ENCODE measurements around the gene SCAMP5. TPM values are rescaled to one million over a fixed set of nuclear protein-coding genes. Genes with fewer than 3 reads are reported as not detected.

SCAMP5 gene
- total and polyA plus RNA-seq, 2 of the 13 experiments (the other 11 are each of a cell fraction or from before 2014, with no cell fraction given) = 34.3 to 49.0 TPM

DNA sequence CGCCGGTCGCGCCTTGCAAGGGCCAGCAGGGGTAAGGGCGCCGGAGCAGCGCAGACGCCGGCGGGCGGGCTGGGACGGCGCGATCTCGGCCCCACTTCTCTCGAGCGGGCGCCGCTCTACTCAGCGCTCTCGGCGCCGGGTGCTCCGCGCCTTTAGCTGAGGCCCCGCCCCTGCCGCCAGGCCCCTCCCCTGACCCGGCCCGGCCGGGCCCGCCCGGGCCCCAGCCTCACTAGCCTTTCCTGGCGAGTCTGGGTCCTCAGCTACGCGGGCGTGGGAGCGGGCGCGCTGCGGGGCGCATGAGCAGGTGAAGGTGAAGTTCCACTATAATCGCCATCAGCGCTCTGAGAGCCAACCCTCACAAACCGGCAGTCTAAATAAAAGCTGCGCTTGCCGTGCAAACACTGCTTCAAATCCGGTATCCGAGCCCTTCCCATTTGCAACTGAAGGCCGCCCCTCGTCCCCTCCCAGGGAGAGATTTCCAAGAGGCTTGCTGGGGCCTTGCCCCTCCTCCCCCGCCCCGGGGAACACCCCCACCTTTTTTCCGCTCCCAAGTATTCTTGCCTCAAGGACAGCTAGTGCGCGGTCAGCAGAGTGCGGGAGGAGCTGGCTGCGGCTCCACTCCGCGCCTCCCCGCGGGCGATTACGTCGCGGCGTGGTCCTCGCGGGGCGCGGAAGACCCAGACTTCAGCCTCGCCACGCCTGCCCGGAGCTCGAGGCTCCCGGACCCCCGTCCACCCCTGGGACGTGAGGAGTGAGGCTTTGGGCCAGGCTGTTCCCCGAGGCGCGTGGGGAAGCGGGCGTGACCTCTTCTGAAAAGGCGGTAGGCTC is 38.5 kb upstream of the SCAMP5 start, which contains the start of gene RPP25 (continued):
- TF ChIP-seq, protein P1, sequence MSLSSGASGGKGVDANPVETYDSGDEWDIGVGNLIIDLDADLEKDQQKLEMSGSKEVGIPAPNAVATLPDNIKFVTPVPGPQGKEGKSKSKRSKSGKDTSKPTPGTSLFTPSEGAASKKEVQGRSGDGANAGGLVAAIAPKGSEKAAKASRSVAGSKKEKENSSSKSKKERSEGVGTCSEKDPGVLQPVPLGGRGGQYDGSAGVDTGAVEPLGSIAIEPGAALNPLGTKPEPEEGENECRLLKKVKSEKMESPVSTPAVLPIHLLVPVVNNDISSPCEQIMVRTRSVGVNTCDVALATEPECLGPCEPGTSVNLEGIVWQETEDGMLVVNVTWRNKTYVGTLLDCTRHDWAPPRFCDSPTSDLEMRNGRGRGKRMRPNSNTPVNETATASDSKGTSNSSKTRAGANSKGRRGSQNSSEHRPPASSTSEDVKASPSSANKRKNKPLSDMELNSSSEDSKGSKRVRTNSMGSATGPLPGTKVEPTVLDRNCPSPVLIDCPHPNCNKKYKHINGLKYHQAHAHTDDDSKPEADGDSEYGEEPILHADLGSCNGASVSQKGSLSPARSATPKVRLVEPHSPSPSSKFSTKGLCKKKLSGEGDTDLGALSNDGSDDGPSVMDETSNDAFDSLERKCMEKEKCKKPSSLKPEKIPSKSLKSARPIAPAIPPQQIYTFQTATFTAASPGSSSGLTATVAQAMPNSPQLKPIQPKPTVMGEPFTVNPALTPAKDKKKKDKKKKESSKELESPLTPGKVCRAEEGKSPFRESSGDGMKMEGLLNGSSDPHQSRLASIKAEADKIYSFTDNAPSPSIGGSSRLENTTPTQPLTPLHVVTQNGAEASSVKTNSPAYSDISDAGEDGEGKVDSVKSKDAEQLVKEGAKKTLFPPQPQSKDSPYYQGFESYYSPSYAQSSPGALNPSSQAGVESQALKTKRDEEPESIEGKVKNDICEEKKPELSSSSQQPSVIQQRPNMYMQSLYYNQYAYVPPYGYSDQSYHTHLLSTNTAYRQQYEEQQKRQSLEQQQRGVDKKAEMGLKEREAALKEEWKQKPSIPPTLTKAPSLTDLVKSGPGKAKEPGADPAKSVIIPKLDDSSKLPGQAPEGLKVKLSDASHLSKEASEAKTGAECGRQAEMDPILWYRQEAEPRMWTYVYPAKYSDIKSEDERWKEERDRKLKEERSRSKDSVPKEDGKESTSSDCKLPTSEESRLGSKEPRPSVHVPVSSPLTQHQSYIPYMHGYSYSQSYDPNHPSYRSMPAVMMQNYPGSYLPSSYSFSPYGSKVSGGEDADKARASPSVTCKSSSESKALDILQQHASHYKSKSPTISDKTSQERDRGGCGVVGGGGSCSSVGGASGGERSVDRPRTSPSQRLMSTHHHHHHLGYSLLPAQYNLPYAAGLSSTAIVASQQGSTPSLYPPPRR (CRISPR knock-in tag; IDR thresholded peaks at IDR 0.05; ENCODE audit: borderline replicate concordance) = no peak
- TF ChIP-seq ZNF329 (CRISPR knock-in tag; IDR thresholded peaks at IDR 0.05; ENCODE audit: low read depth) (no peak), RBFOX2 (IDR thresholded peaks at IDR 0.05; ENCODE audit: low read depth, low read length) (no peak), THAP11 (CRISPR knock-in tag; IDR thresholded peaks at IDR 0.05) (0 out of 2 replicates have a peak, but pooled peaks have one; percentile 9), ZSCAN25 (CRISPR knock-in tag; IDR thresholded peaks at IDR 0.05) (no peak), ZNF253 (CRISPR knock-in tag; IDR thresholded peaks at IDR 0.05; ENCODE audit: borderline replicate concordance) (0 out of 2 replicates have a peak, but pooled peaks have one; percentile 40), GATAD2A (CRISPR knock-in tag; IDR thresholded peaks at IDR 0.05) (no peak), GATAD1 (CRISPR knock-in tag; IDR thresholded peaks at IDR 0.05) (no peak), SMARCC2 (IDR thresholded peaks at IDR 0.05) (no peak), SNRNP70 (IDR thresholded peaks at IDR 0.05; ENCODE audit: low read depth, low read length) (no peak), ZNF605 (CRISPR knock-in tag; IDR thresholded peaks at IDR 0.05) (no peak; the same call in 1 of the 2 replicates), TMF1 (CRISPR knock-in tag; IDR thresholded peaks at IDR 0.05; ENCODE audit: low read depth) (no peak), HNRNPLL (IDR thresholded peaks at IDR 0.05; ENCODE audit: low read depth, low read length, poor library complexity, severe bottlenecking) (peak; percentile 94), ZNF292 (CRISPR knock-in tag; IDR thresholded peaks at IDR 0.05; ENCODE audit: borderline replicate concordance, low read depth) (no peak), ZNF670 (CRISPR knock-in tag; IDR thresholded peaks at IDR 0.05; ENCODE audit: borderline replicate concordance) (no peak), ZNF792 (CRISPR knock-in tag; IDR thresholded peaks at IDR 0.05) (no peak), GTF2F1 (IDR thresholded peaks at IDR 0.05; ENCODE audit: low read length) (no peak), RFX3 (CRISPR knock-in tag; IDR thresholded peaks at IDR 0.05) (no peak), KLF12 (CRISPR knock-in tag; IDR thresholded peaks at IDR 0.05; ENCODE audit: borderline replicate concordance) (no peak)
- TF ChIP-seq, protein P2, sequence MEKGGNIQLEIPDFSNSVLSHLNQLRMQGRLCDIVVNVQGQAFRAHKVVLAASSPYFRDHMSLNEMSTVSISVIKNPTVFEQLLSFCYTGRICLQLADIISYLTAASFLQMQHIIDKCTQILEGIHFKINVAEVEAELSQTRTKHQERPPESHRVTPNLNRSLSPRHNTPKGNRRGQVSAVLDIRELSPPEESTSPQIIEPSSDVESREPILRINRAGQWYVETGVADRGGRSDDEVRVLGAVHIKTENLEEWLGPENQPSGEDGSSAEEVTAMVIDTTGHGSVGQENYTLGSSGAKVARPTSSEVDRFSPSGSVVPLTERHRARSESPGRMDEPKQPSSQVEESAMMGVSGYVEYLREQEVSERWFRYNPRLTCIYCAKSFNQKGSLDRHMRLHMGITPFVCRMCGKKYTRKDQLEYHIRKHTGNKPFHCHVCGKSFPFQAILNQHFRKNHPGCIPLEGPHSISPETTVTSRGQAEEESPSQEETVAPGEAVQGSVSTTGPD (CRISPR knock-in tag; IDR thresholded peaks at IDR 0.05) = no peak
- TF ChIP-seq, protein P3, sequence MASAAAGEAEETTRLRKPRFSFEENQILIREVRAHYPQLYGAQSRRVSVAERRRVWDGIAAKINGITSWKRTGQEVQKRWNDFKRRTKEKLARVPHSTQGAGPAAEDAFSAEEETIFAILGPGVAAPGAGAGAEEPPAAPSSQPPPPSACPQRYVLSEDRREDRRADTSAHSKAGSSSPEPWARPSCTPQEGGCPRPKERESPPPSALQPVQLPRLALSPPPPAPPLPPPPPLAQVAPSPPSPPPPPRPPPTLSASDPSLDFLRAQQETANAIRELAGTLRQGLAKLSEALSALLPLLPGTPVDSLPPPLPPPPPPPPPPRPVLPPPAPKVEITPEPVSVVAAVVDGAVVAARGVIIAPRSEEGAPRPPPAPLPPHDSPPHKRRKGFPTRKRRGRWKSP (CRISPR knock-in tag; IDR thresholded peaks at IDR 0.05) = 0 out of 2 replicates have a peak, but pooled peaks have one; percentile 28
- TF ChIP-seq, protein P4, sequence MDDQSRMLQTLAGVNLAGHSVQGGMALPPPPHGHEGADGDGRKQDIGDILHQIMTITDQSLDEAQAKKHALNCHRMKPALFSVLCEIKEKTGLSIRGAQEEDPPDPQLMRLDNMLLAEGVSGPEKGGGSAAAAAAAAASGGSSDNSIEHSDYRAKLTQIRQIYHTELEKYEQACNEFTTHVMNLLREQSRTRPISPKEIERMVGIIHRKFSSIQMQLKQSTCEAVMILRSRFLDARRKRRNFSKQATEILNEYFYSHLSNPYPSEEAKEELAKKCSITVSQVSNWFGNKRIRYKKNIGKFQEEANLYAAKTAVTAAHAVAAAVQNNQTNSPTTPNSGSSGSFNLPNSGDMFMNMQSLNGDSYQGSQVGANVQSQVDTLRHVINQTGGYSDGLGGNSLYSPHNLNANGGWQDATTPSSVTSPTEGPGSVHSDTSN (CRISPR knock-in tag; IDR thresholded peaks at IDR 0.05; ENCODE audit: borderline replicate concordance) = no peak

All from HepG2 (cell line).